ENCODE data around the gene RABGAP1L. TPM values are rescaled to one million over a fixed set of nuclear protein-coding genes. Genes with fewer than 3 reads are reported as not detected.

Gene RABGAP1L
- total and polyA plus RNA-seq, 10 of the 15 experiments (the other 5 are each of a cell fraction or from before 2014, with no cell fraction given), result 5.8 to 194 (median 113) TPM

GRCh38 chr1:174764191-174764590, 604.9 kb downstream of the RABGAP1L start (continued):
- no peak for TF ChIP-seq USF1 (IDR thresholded peaks at IDR 0.05; ENCODE audit: borderline replicate concordance, extremely low read length, insufficient read depth, low read depth, low read length)
- TF ChIP-seq HSF1 (IDR thresholded peaks at IDR 0.05; ENCODE audit: low read depth, low read length), result no peak
- TF ChIP-seq STAT3 (IDR thresholded peaks at IDR 0.05; ENCODE audit: low read depth, low read length), result no peak

- no peak overlapping the region for H3K4me2 ChIP-seq (ENCODE audit: control insufficient read depth, insufficient read depth)
- RAD21 ChIA-PET (ENCODE audit: unreplicated experiment), result interaction anchor here (0.7 to 1.9 kb wide), 3 partner anchors 87 to 359 kb away, joined by 3 to 8 read pairs (median 3); no protein-coding TSS in a partner anchor
- no TSS peak for BruUV-seq (replicated peaks)
- H4K20me1 ChIP-seq (ENCODE audit: control insufficient read depth, insufficient read depth), result no peaks in the 10 kb centered on the region
- SMC1A ChIA-PET (ENCODE audit: uncharacterized antibody, unreplicated experiment), result interaction anchor here (1.6 kb wide), 1 partner anchor 215 kb away, joined by 4 read pairs; no protein-coding TSS in a partner anchor
- FAIRE-seq (no peak), ATAC-seq (no peak), DNase-seq (ENCODE audit: low read depth, low spot score) (no peak)
- no peak overlapping the region for H3K4me3 ChIP-seq
- no peaks in the 10 kb centered on the region for H3K36me3 ChIP-seq (ENCODE audit: control insufficient read depth in 2 of 2, insufficient read depth in 2 of 2, low read length in 1 of 2)
- no peaks in the 10 kb centered on the region for H3K27me3 ChIP-seq (replicated peaks in 1 of 2; ENCODE audit: control insufficient read depth in 2 of 2, insufficient read depth in 2 of 2, low read length in 1 of 2)
- POLR2A ChIA-PET, result interaction anchor here (0.6 kb wide), 1 partner anchor 33 kb away, joined by 4 read pairs; no protein-coding TSS in a partner anchor
- no peak overlapping the region for H3K9ac ChIP-seq (ENCODE audit: control insufficient read depth, insufficient read depth, low read length)
- H3K27ac ChIP-seq (ENCODE audit: control insufficient read depth, insufficient read depth), result no peak overlapping the region
- H3K79me2 ChIP-seq (ENCODE audit: control insufficient read depth, insufficient read depth, low read length), result no peaks in the 10 kb centered on the region
- CTCF ChIA-PET, result interaction anchor here (0.6 to 2.2 kb wide), 6 partner anchors 204 to 505 kb away, joined by 3 to 6 read pairs (median 4); no protein-coding TSS in a partner anchor
- H2AFZ ChIP-seq (ENCODE audit: control insufficient read depth, low read depth, low read length), result no peak overlapping the region
- H3K9me3 ChIP-seq (replicated peaks; ENCODE audit: control insufficient read depth, insufficient read depth, low read length), result no peaks in the 10 kb centered on the region
- in situ Hi-C loops (cut with MboI), result no loop called here
- WGBS (ENCODE audit: insufficient coverage, insufficient replicate concordance, low lambda C conversion rate, missing lambda C conversion rate), result 100% methylated on average over 2 of the region's 2 CpGs
- H3K4me1 ChIP-seq (ENCODE audit: control insufficient read depth, insufficient read depth, low read length), result no peaks in the 10 kb centered on the region
- TF ChIP-seq CHD1 (IDR thresholded peaks at IDR 0.05; ENCODE audit: low read depth, low read length), result no peak
- no peak for TF ChIP-seq BCL3 (IDR thresholded peaks at IDR 0.05; ENCODE audit: borderline replicate concordance, insufficient read depth, low read depth, low read length, poor library complexity, severe bottlenecking)
- intact Hi-C loops (cut with micrococcal nuclease; ENCODE audit: unreplicated experiment), result no loop called here
Measured at GRCh38 chr1:174766727-174767126, 607.4 kb downstream of the RABGAP1L start.

Data from GM12878 (cell line).